Measurements from ENCODE around the gene CHRM5. TPM values are rescaled to one million over a fixed set of nuclear protein-coding genes. Genes with fewer than 3 reads are reported as not detected.

CHRM5 gene
- total and polyA plus RNA-seq, 2 experiments from 2014 or later = 0.05 to 0.43 TPM

DNA sequence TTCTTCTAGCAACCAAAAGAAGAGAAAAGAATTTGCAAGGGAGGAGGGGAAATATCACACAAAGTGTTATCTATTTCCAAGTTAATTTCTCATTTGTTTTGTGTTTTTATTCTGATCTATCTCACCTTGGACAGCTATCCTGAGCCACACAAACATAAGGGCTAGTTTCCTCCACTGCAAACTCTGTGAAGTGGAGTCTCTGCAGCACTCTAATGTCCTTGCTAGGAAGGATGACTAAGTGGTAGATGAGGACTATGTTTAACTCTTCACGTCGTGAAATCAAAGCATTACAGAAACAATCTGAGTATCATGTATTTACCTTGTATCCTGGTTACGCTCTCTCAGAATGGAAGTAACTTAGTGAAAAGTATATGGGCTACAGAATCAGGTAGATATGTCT lies 33.9 kb upstream of the CHRM5 start:
- peak overlapping the region; percentile 19 for H3K4me2 ChIP-seq (ENCODE audit: unreplicated experiment)
- in situ Hi-C loops (cut with MboI) = no loop called here
- no peaks in the 10 kb centered on the region; the same call in 1 of the 2 replicates for H3K79me2 ChIP-seq (ENCODE audit: insufficient read depth)
- peak; percentile 13 for DNase-seq
- no peak overlapping the region for H3K4me3 ChIP-seq
- WGBS, 2 experiments (ENCODE audit: low coverage in 1 of 2, low lambda C conversion rate in 2 of 2, missing lambda C conversion rate in 2 of 2) = 93% methylated on average over 3 of the region's 3 CpGs
- H3K9ac ChIP-seq = no peak overlapping the region
- H3K9me2 ChIP-seq (ENCODE audit: insufficient read depth) = no peaks in the 10 kb centered on the region
- no peaks in the 10 kb centered on the region for H3K36me3 ChIP-seq (ENCODE audit: low read depth)
- H3K4me1 ChIP-seq (ENCODE audit: insufficient read depth) = peaks cover 9% of the 10 kb centered on the region
- no peak overlapping the region for H2AFZ ChIP-seq
- H3F3A ChIP-seq (ENCODE audit: insufficient read depth) = no peaks in the 10 kb centered on the region; the same call in 1 of the 2 replicates
- H3K27ac ChIP-seq = no peak overlapping the region
- no peaks in the 10 kb centered on the region for H4K20me1 ChIP-seq (ENCODE audit: insufficient read depth)
- TF ChIP-seq EZH2 (IDR thresholded peaks at IDR 0.05; ENCODE audit: insufficient read depth, poor library complexity, severe bottlenecking) = no peak
- TF ChIP-seq EZH2phosphoT487 (IDR thresholded peaks at IDR 0.05; ENCODE audit: insufficient read depth, low read depth) = no peak
- no peaks in the 10 kb centered on the region for H3K27me3 ChIP-seq (replicated peaks; ENCODE audit: insufficient read depth)
- H3K9me3 ChIP-seq (ENCODE audit: low read depth) = no peaks in the 10 kb centered on the region

DNA sequence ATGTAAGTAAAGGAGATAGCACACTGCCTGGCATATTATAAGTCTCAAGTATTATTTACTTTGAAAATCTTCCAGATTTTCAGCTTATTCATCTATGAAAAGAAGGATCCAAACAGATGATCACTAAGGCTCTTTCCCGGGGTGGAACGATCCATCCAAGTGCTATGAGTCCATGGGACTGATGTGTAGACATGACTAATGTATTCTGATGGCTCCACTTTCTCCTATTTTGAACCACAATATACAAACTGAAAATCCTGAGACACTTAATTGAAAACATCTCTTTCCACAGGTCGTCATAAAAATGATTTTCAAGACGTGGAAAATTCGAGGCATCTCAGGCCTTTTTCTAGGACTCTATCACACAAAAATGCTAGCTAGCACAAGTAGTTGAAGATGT lies 33.4 kb upstream of the CHRM5 start:
- H3F3A ChIP-seq (ENCODE audit: insufficient read depth) = no peaks in the 10 kb centered on the region; the same call in 1 of the 2 replicates
- TF ChIP-seq EZH2 (IDR thresholded peaks at IDR 0.05; ENCODE audit: insufficient read depth, poor library complexity, severe bottlenecking) (no peak), EZH2phosphoT487 (IDR thresholded peaks at IDR 0.05; ENCODE audit: insufficient read depth, low read depth) (no peak)
- H3K4me3 ChIP-seq = no peak overlapping the region
- H3K27me3 ChIP-seq (replicated peaks; ENCODE audit: insufficient read depth) = no peaks in the 10 kb centered on the region
- H3K4me1 ChIP-seq (ENCODE audit: insufficient read depth) = peaks cover 9% of the 10 kb centered on the region
- H3K9me3 ChIP-seq (ENCODE audit: low read depth) = no peaks in the 10 kb centered on the region
- H3K79me2 ChIP-seq (ENCODE audit: insufficient read depth) = no peaks in the 10 kb centered on the region; the same call in 1 of the 2 replicates
- peak; percentile 61 for DNase-seq
- no peak overlapping the region for H2AFZ ChIP-seq
- no peaks in the 10 kb centered on the region for H3K36me3 ChIP-seq (ENCODE audit: low read depth)
- H3K4me2 ChIP-seq (ENCODE audit: unreplicated experiment) = peak overlapping the region; percentile 19
- no peaks in the 10 kb centered on the region for H4K20me1 ChIP-seq (ENCODE audit: insufficient read depth)
- 11 to 14% methylated on average over 5 of the region's 5 CpGs for WGBS, 2 experiments (ENCODE audit: low coverage in 1 of 2, low lambda C conversion rate in 2 of 2, missing lambda C conversion rate in 2 of 2)
- no peaks in the 10 kb centered on the region for H3K9me2 ChIP-seq (ENCODE audit: insufficient read depth)
- no peak overlapping the region for H3K9ac ChIP-seq
- no peak overlapping the region for H3K27ac ChIP-seq
- in situ Hi-C loops (cut with MboI) = no loop called here

DNA sequence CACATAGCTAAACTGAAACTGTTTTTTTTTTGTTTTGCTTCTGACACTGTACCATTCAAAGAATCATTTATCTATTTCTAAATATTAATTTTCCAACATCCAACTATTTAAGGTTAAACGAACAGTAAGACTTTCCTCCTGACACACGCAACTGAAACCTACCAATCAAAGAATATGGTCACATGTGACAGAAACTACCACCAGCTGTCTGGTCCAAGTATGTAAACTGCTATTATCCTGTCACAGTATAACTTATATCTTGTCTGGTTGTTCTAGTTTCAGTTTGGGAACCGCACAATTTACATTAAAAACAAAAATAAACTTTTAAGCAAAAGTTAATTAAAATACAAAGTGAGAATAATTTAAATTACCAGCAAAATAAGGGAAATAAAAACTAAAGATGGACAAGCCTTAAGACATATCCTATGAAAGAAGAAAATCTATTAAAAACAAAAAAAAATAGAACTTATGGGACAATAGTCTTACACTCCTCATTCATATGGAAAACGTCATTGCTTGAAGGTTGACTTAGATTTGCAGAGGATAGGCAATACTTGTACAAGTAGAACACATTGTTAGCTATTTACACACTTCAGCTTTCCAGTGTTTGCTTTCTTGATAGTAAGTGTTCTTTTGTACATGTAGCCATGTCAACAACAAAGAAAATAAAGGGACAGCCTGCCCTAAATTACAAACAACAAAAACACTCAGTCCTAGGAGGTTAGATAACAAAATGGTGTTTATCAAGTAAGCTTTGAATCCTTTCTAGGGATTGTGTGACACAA lies 26.8 kb upstream of the CHRM5 start:
- Histone ChIP-seq H4K20me1 (ENCODE audit: insufficient read depth) (no peaks in the 10 kb centered on the region), H3K9me3 (ENCODE audit: low read depth) (no peaks in the 10 kb centered on the region), H3K4me1 (ENCODE audit: insufficient read depth) (no peaks in the 10 kb centered on the region), H3K4me3 (no peak overlapping the region), H2AFZ (no peak overlapping the region), H3F3A (ENCODE audit: insufficient read depth) (no peaks in the 10 kb centered on the region), H3K4me2 (ENCODE audit: unreplicated experiment) (no peak overlapping the region), H3K79me2 (ENCODE audit: insufficient read depth) (no peaks in the 10 kb centered on the region; the same call in 1 of the 2 replicates), H3K9me2 (ENCODE audit: insufficient read depth) (no peaks in the 10 kb centered on the region), H3K27ac (no peak overlapping the region), H3K9ac (no peak overlapping the region), H3K36me3 (ENCODE audit: low read depth) (no peaks in the 10 kb centered on the region), H3K27me3 (replicated peaks; ENCODE audit: insufficient read depth) (no peaks in the 10 kb centered on the region)
- no peak for DNase-seq
- no peak for TF ChIP-seq EZH2phosphoT487 (IDR thresholded peaks at IDR 0.05; ENCODE audit: insufficient read depth, low read depth)
- no peak for TF ChIP-seq EZH2 (IDR thresholded peaks at IDR 0.05; ENCODE audit: insufficient read depth, poor library complexity, severe bottlenecking)
- in situ Hi-C loops (cut with MboI) = no loop called here
- WGBS, 2 experiments (ENCODE audit: low coverage in 1 of 2, low lambda C conversion rate in 2 of 2, missing lambda C conversion rate in 2 of 2) = 67 to 78% methylated on average over 4 of the region's 4 CpGs

GRCh38 chr15:33946152-33946551 lies 22.1 kb upstream of the CHRM5 start:
- Histone ChIP-seq H3K4me1 (ENCODE audit: insufficient read depth) (no peaks in the 10 kb centered on the region), H3K9me2 (ENCODE audit: insufficient read depth) (no peaks in the 10 kb centered on the region), H4K20me1 (ENCODE audit: insufficient read depth) (no peaks in the 10 kb centered on the region), H3K27me3 (replicated peaks; ENCODE audit: insufficient read depth) (no peaks in the 10 kb centered on the region), H3K36me3 (ENCODE audit: low read depth) (no peaks in the 10 kb centered on the region), H3K4me2 (ENCODE audit: unreplicated experiment) (no peak overlapping the region), H3K27ac (no peak overlapping the region), H3K9ac (no peak overlapping the region), H3F3A (ENCODE audit: insufficient read depth) (no peaks in the 10 kb centered on the region), H3K79me2 (ENCODE audit: insufficient read depth) (no peaks in the 10 kb centered on the region; the same call in 1 of the 2 replicates), H3K9me3 (ENCODE audit: low read depth) (no peaks in the 10 kb centered on the region), H3K4me3 (no peak overlapping the region), H2AFZ (no peak overlapping the region)
- 95 to 100% methylated on average over 1 of the region's 1 CpG for WGBS, 2 experiments (ENCODE audit: low coverage in 1 of 2, low lambda C conversion rate in 2 of 2, missing lambda C conversion rate in 2 of 2)
- in situ Hi-C loops (cut with MboI) = no loop called here
- TF ChIP-seq EZH2 (IDR thresholded peaks at IDR 0.05; ENCODE audit: insufficient read depth, poor library complexity, severe bottlenecking) (no peak), EZH2phosphoT487 (IDR thresholded peaks at IDR 0.05; ENCODE audit: insufficient read depth, low read depth) (no peak)
- no peak for DNase-seq
